HL-60 (cell line): ENCODE measurements around the gene HMGCS2.

Experiments used
- DNase-seq, 2 experiments: peaks; one replicate each; pipeline ENCODE4 v3.0.0-alpha.2; 2010 to 2020; ENCODE audit warnings: low read depth in 1 of 2, low spot score in 1 of 2
- H3K27ac ChIP-seq: fragments of 250-450 bp; sonication (Bioruptor Pico); replicated peaks from 2 replicates; pipeline ENCODE4 v1.5.1; 2020; ENCODE audit warnings: mild to moderate bottlenecking, moderate library complexity
- H3K27me3 ChIP-seq: fragments of 250-450 bp; sonication (Bioruptor Pico); 2 replicates; pipeline ENCODE4 v1.5.1; 2021; ENCODE audit warnings: mild to moderate bottlenecking, moderate library complexity; ENCODE audit not compliant: insufficient read depth, poor library complexity, severe bottlenecking
- H3K4me3 ChIP-seq: replicated peaks from 2 replicates; pipeline ENCODE4 v1.5.1; 2011; ENCODE audit warnings: mild to moderate bottlenecking, control low read depth, low read length; ENCODE audit not compliant: insufficient read depth
- CTCF ChIP-seq: IDR thresholded peaks from one replicate; pipeline ENCODE4 v1.5.1; 2011; ENCODE audit warnings: low read length, control low read depth, inconsistent platforms; ENCODE audit not compliant: insufficient read depth
- GABPA ChIP-seq: IDR thresholded peaks from 2 replicates; pipeline ENCODE4 v1.6.1; 2012; ENCODE audit warnings: low read depth
- POLR2AphosphoS5 ChIP-seq: IDR thresholded peaks from 2 replicates; pipeline ENCODE4 v1.6.1; 2012; ENCODE audit warnings: low read depth
- REST ChIP-seq: IDR thresholded peaks from 2 replicates; pipeline ENCODE4 v1.6.1; 2012; ENCODE audit warnings: low read depth; ENCODE audit not compliant: insufficient replicate concordance
- SPI1 ChIP-seq: IDR thresholded peaks from 2 replicates; pipeline ENCODE4 v1.6.1; 2012; ENCODE audit warnings: low read depth, mild to moderate bottlenecking, borderline replicate concordance

Gene HMGCS2

GRCh38 chr1:119815928-119816327, 47.2 kb upstream of the HMGCS2 start:
- TF ChIP-seq GABPA (no peak), SPI1 (no peak), POLR2AphosphoS5 (no peak), CTCF (no peak), REST (no peak)
- no peak overlapping the region for H3K27ac ChIP-seq
- no peak overlapping the region for H3K4me3 ChIP-seq
- H3K27me3 ChIP-seq: peaks cover 5% of the 10 kb centered on the region
- no peak for DNase-seq

GRCh38 chr1:119815361-119815760, 46.7 kb upstream of the HMGCS2 start:
- H3K27ac ChIP-seq: no peak overlapping the region
- TF ChIP-seq GABPA (no peak), REST (no peak), POLR2AphosphoS5 (no peak), SPI1 (no peak), CTCF (no peak)

GRCh38 chr1:119814288-119814687, 45.6 kb upstream of the HMGCS2 start:
- Histone ChIP-seq H3K27me3 (peaks cover 5% of the 10 kb centered on the region), H3K4me3 (no peak overlapping the region), H3K27ac (no peak overlapping the region)
- no peak for TF ChIP-seq REST
- no peak for TF ChIP-seq CTCF
- no peak for TF ChIP-seq SPI1
- TF ChIP-seq POLR2AphosphoS5: no peak
- no peak for TF ChIP-seq GABPA
- DNase-seq: no peak

More at GRCh38 chr1:119815361-119815760, 46.7 kb upstream of the HMGCS2 start:
- no peak for DNase-seq
- peaks cover 5% of the 10 kb centered on the region for H3K27me3 ChIP-seq
- H3K4me3 ChIP-seq: no peak overlapping the region
